ENCODE data around the gene ADGRA1.

ADGRA1 gene

DNA sequence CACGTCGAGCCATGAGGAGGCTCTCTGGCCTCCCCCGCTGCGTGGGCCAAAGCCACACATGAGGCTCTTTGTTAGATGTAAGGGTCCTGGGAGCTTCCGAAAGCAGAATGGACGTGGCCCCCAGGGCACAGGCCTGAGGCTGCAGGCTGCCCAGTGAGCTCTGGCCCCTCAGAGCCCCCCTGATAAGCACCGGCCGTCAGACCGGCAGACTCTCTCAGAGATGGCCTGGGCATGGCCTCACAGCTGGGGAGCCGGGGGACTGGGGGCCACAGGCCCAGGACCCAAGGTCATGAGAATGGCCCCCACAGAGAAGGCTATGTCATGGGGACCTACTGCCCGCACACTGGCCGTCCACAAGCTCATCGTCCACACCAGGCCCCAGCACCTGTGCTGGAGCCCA, 31.7 kb upstream of the ADGRA1 start:
- DNase-seq (ENCODE audit: low read depth), result no peak

DNA sequence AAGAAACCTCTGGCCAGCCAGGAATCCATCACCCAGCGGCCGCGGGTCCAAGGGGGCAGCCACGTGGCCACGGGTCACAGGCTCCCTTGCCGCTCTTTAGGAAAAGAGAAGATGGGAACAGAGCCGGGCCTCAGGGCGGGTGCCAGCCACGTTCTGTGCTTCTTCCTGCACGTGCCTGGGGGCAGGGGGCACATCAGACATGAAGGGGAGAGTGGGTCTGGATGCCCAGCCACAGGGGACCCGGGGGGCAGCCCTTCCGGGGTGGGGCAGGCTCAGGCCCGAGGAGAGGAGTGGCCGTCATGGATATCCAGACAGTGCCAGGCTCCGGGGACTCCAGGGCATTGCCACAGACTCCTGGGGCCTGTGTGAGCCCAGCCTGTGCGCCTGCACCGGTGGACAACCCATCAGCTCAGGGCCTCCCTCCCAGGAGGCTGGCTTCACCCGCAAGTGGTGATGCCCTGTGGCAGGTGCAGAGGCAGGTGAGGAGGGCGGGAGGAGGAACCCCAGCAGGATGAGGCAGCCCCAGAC, 31.0 kb upstream of the ADGRA1 start:
- no peak for DNase-seq (ENCODE audit: low read depth)

- no peak for DNase-seq (ENCODE audit: low read depth)
Measured at GRCh38 chr10:133058331-133059092, 29.2 kb upstream of the ADGRA1 start.

GRCh38 chr10:133059093-133059470, 28.6 kb upstream of the ADGRA1 start:
- no peak for DNase-seq (ENCODE audit: low read depth)

- no peak for DNase-seq (ENCODE audit: low read depth)
Measured at GRCh38 chr10:133059571-133059970, 28.2 kb upstream of the ADGRA1 start.

- DNase-seq (ENCODE audit: low read depth), result no peak
Measured at GRCh38 chr10:133060022-133060421, 27.7 kb upstream of the ADGRA1 start.

- DNase-seq (ENCODE audit: low read depth), result no peak
Measured at GRCh38 chr10:133060466-133060865, 27.3 kb upstream of the ADGRA1 start.

- no peak for DNase-seq (ENCODE audit: low read depth)
Measured at GRCh38 chr10:133060881-133061280, 26.8 kb upstream of the ADGRA1 start.

DNA sequence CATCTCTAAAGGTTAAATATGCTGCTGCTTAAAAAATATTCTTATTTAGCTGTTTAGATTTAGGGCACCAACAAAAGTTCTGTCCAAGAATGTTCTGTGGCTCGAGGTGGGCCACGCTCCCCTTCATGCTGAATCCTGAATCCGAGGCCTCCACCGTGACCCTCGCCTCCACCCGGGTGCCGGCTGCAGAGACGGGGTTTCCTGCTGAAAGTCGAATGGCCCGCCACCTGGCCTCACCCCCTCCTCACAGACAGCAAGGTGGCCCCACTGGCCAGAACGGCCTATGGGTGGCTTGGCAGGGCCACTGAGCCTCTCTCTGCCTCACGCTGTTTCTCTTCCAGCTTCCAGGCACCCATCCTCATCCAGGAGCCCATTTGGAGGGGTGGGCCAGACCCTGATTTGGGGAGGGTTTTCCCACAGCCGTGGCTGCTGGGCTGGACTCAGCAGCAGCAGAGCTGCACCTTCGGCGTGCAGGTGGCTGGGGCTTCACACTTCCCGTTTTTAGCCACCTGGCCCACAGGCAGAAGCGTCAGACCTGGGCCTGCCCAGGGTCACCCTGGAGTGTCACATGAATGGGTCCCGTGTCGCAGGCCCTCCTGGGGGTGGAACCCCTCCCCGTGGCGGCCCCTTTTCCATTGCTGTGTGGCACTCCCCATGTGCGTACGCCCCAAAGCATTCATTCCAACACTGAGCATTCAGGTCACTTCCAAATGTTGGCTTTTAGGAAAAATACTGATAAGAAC, 26.3 kb upstream of the ADGRA1 start:
- no peak for DNase-seq (ENCODE audit: low read depth)

DNA sequence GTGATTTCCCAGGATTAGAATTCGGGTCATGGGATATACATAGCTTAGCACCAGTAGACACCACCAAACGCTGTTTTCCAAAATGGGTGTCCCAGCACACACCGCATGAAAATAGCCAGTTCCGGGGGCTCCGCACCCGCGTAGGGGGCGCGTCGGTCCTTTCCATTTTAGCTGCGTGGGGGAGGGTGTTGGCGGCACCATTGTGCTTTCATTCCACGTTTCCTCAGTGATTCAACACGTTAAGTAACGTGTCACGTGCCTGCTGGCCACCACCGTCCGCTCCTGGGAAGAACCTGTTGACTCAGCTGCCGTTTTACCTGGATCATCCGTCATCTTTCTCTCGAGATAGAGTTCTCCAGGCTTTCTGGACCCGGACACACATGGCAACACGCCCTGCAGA, 25.6 kb upstream of the ADGRA1 start:
- DNase-seq (ENCODE audit: low read depth), result no peak

DNA sequence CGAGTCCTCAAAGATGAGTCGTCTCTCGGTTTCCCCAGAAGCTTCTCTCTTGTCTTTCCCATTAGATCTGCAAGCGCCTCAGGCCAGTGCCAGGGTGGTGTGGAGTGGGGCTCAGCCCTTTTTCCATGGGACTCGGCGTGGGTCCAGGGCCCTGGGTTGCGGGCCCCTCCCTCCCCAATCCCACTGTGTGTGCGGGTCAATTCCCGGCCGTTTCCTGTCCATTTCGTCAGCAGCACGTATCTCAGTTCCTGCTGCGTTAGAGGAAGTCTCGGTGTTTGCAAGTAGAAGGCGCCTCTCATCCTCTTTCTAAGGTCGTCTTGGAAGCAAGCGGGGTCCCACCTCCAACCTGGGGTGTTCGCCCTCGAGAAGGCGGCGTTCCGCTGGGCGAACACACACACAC, 25.1 kb upstream of the ADGRA1 start:
- DNase-seq (ENCODE audit: low read depth), result no peak

- DNase-seq (ENCODE audit: low read depth), result no peak
Measured at GRCh38 chr10:133067149-133068105, 20.3 kb upstream of the ADGRA1 start.

- no peak for DNase-seq (ENCODE audit: low read depth)
Measured at GRCh38 chr10:133068111-133069032, 19.4 kb upstream of the ADGRA1 start.

- DNase-seq (ENCODE audit: low read depth), result no peak
Measured at GRCh38 chr10:133069033-133069525, 18.6 kb upstream of the ADGRA1 start.

- no peak for DNase-seq (ENCODE audit: low read depth)
Measured at GRCh38 chr10:133070405-133070804, 17.3 kb upstream of the ADGRA1 start.

GRCh38 chr10:133070810-133071209, 16.9 kb upstream of the ADGRA1 start:
- no peak for DNase-seq (ENCODE audit: low read depth)

- no peak for DNase-seq (ENCODE audit: low read depth)
Measured at GRCh38 chr10:133071733-133072132, 16.0 kb upstream of the ADGRA1 start.

DNA sequence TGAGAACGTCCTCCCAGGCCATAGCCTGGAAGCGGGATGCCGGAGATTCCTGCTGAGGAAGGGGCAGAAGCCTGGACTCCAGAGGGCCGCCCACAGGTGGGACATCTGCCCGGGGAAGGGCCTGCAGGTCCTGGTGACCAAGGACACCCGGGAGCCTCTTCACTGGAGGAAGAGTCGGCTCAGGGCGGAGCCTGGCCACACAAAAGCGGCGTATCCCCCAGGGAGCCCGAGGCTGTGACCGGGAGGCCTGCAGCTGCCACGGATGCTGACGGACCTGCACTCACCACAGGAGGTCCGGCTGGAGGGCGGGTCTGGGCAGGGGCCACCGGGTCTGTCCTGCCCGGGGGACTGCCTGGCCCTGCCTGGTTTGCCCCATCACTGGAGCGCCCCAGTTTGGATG, 15.5 kb upstream of the ADGRA1 start:
- DNase-seq (ENCODE audit: low read depth), result no peak

DNA sequence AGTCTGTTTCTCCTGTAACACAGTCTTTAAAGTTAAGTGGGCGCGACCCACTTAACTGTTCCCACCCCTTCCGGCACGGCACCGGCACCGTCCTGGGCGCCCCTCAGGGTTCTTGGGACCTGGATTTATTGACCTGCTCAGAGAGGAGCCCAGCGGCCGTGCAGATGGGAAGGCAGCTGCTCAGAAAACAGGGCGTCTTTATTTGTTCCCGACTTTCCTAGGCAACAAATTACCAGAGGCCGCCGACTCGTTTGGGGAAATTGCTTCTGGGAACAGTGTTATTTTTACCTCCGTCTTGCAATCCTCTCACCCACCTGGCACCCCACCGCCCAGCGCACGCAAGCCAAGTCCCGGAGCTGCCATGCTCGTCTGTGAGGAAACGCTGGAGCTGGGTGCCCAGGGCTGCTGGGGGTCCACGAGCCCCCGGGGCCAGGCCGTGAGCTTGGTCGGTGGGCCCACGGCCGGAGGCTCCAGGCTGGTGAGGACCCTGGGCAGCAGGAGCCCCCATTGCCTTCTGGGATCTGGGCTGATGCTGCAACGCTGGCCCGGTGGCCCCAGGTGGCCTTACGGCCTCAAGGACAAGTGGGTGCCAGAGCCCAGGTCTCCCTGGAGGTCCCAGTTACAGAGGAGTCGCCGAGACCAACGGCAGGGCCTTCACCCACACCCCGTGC, 14.9 kb upstream of the ADGRA1 start:
- no peak for DNase-seq (ENCODE audit: low read depth)

- DNase-seq (ENCODE audit: low read depth), result no peak
Measured at GRCh38 chr10:133075346-133076137, 12.2 kb upstream of the ADGRA1 start.
